Mesothelial cell of epicardium (in vitro differentiated cells): ENCODE measurements around the gene KLHL40. TPM values are rescaled to one million over a fixed set of nuclear protein-coding genes. Genes with fewer than 3 reads are reported as not detected.

Experiments used
- DNase-seq, 2 experiments: peaks; one replicate each; pipeline ENCODE4 v3.0.0; 2021; ENCODE audit warnings: low spot score in 2 of 2; ENCODE audit not compliant: unreplicated experiment in 2 of 2
- H3K27ac Mint-ChIP-seq: 2 replicates; pipeline ENCODE4 v1.8.0; 2021; ENCODE audit warnings: mixed read lengths
- H3K27me3 Mint-ChIP-seq: 2 replicates; pipeline ENCODE4 v1.8.0; 2021; ENCODE audit warnings: low read depth, mixed read lengths
- H3K36me3 Mint-ChIP-seq: 2 replicates; pipeline ENCODE4 v1.8.0; 2021; ENCODE audit warnings: mixed read lengths
- H3K4me1 Mint-ChIP-seq: 2 replicates; pipeline ENCODE4 v1.8.0; 2021; ENCODE audit warnings: mixed read lengths
- H3K4me3 Mint-ChIP-seq: 2 replicates; pipeline ENCODE4 v1.8.0; 2021; ENCODE audit warnings: mild to moderate bottlenecking, moderate library complexity, mixed read lengths
- H3K9me3 Mint-ChIP-seq: 2 replicates; pipeline ENCODE4 v1.8.0; 2021; ENCODE audit warnings: mixed read lengths
- total RNA-seq: library from RNA; stranded (reverse); gene quantifications from 3 replicates; pipeline ENCODE4 v1.2.1, GENCODE V29; 2021
- TF ChIP-seq, protein P1 (sequence below): fragments of 200-600 bp; sonication (generic); IDR thresholded peaks from one replicate; pipeline ENCODE4 v1.5.0; 2021; ENCODE audit warnings: antibody characterized with exemption; ENCODE audit not compliant: unreplicated experiment

The KLHL40 gene
- total RNA-seq, 1 donor from 2014 or later: not detected

DNA sequence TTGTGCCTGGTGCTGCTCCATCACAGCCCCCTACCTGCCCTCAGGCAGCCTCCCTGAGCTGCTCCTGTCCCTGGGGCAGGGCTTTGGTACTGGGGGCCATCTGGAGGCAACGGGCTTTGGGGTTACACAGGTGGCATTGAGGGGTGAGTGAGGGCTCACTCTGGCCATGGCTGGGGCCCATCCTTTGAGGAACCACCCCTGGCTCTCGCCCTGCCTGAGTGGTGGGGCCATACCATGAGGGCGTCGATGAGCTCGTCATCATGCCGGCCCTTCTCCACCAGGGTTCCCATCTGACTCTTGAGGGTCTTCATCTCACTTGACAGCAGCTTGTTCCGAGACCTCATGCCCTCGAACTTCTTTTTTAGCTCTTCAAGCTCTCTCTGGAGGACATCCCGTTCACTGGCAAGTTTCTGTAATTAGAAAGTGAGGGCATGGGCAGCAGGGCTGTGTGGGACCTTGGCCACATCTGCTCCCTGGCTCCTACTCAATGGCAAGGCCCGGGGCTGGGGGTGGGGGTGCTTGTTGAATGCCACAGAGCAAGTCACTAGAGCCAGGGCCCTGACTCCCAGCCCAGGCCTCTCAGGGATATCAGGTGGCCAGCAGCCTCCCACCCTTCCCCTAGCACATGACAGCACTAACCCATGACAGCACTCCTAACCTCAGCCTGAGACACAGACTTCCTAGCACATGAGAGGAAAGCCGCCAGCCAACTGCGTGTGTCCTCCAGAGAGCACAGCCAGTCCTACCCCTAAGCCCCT lies 54.2 kb downstream of the KLHL40 start:
- no peaks in the 10 kb centered on the region for H3K36me3 Mint-ChIP-seq
- peak in 1 of 2 experiments; percentile 32 for DNase-seq
- H3K27ac Mint-ChIP-seq: peak overlapping the region; percentile 13
- no peak overlapping the region for H3K4me3 Mint-ChIP-seq
- H3K4me1 Mint-ChIP-seq: peaks cover 9% of the 10 kb centered on the region
- H3K9me3 Mint-ChIP-seq: no peaks in the 10 kb centered on the region
- H3K27me3 Mint-ChIP-seq: peaks cover 1% of the 10 kb centered on the region
- TF ChIP-seq, protein P1, sequence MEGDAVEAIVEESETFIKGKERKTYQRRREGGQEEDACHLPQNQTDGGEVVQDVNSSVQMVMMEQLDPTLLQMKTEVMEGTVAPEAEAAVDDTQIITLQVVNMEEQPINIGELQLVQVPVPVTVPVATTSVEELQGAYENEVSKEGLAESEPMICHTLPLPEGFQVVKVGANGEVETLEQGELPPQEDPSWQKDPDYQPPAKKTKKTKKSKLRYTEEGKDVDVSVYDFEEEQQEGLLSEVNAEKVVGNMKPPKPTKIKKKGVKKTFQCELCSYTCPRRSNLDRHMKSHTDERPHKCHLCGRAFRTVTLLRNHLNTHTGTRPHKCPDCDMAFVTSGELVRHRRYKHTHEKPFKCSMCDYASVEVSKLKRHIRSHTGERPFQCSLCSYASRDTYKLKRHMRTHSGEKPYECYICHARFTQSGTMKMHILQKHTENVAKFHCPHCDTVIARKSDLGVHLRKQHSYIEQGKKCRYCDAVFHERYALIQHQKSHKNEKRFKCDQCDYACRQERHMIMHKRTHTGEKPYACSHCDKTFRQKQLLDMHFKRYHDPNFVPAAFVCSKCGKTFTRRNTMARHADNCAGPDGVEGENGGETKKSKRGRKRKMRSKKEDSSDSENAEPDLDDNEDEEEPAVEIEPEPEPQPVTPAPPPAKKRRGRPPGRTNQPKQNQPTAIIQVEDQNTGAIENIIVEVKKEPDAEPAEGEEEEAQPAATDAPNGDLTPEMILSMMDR: no peak

DNA sequence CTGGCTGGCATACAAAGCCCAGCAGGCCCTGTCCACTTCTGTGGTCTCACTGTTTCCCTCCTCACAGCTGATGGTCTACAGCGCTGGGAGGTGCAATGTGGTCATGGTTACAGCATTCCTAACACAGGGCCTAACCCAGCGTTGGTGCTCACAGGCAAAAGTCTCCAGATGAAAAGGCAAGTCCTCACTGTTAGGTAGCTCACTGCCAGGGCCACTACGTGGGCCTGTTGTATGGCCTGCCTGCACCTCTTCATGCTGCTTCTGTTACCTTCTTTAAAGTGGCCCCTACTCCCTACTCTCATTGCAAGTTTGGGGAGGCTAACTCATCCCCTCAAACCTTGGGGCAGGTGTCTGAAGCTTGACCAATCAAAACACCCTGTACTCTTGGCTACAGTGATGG lies 56.5 kb downstream of the KLHL40 start:
- no peak overlapping the region for H3K27ac Mint-ChIP-seq
- no peak for DNase-seq
- no peaks in the 10 kb centered on the region for H3K36me3 Mint-ChIP-seq
- TF ChIP-seq, protein P1: no peak
- peaks cover 26% of the 10 kb centered on the region for H3K4me1 Mint-ChIP-seq
- H3K4me3 Mint-ChIP-seq: no peak overlapping the region
- H3K27me3 Mint-ChIP-seq: no peaks in the 10 kb centered on the region
- no peaks in the 10 kb centered on the region for H3K9me3 Mint-ChIP-seq

Other genes with a start within 250 kb of the KLHL40 start
- gene VIPR1, start 182.9 kb upstream of the KLHL40 start, total RNA-seq: 2.1 to 2.8 TPM (median 2.3 TPM) in 3 replicates
- 39.6 to 44.7 TPM (median 42.6 TPM) in 3 replicates for gene SEC22C, start 103.6 kb upstream of the KLHL40 start, total RNA-seq
- gene SS18L2, start 94.7 kb upstream of the KLHL40 start, total RNA-seq: 19.1 to 21.0 TPM (median 19.6 TPM) in 3 replicates
- gene NKTR, start 84.9 kb upstream of the KLHL40 start, total RNA-seq: 185 to 201 TPM (median 192 TPM) in 3 replicates
- gene ZBTB47, start 31.8 kb upstream of the KLHL40 start, total RNA-seq: 22.4 to 23.6 TPM (median 23.0 TPM) in 3 replicates
- gene HHATL, start 17.3 kb downstream of the KLHL40 start, total RNA-seq: not detected in 3 replicates
- 0.55 to 0.90 TPM (median 0.60 TPM) in 3 replicates for gene CCDC13, start 87.7 kb downstream of the KLHL40 start, total RNA-seq
- gene HIGD1A, start 119.0 kb downstream of the KLHL40 start, total RNA-seq: 62.0 to 72.2 TPM (median 63.9 TPM) in 3 replicates
- 1.2 to 2.2 TPM (median 1.6 TPM) in 3 replicates for gene ACKR2, start 123.9 kb downstream of the KLHL40 start, total RNA-seq
- gene CYP8B1, start 190.3 kb downstream of the KLHL40 start, total RNA-seq: not detected in 3 replicates
- gene ZNF662, start 220.6 kb downstream of the KLHL40 start, total RNA-seq: 0.18 to 0.63 TPM (median 0.45 TPM) in 3 replicates